A549 (cell line): Measurements from ENCODE around the gene TSPEAR. TPM values are rescaled to one million over a fixed set of nuclear protein-coding genes. Genes with fewer than 3 reads are reported as not detected.

Experiments used
- ATAC-seq, 2 experiments: fragments of 200-7000 bp in 1 of 2; fragments of >200 bp in 1 of 2; cut with Nextera tagmentation in 1 of 2; cut with Tn5 transposase in 1 of 2; 3 replicates each; pipeline versions ENCODE4 v1.8.0 to v1.9.1; 2018 to 2020; ENCODE audit warnings: mild to moderate bottlenecking in 1 of 2, moderate library complexity in 1 of 2
- CTCF ChIA-PET: fragments of 300-600 bp; sonication (Branson Sonifier 250); formaldehyde crosslinking; extraction: SDS; loops from one replicate; lab custom pipeline; 2021; ENCODE audit warnings: antibody characterized with exemption, inconsistent platforms; lab: Yijun Ruan, JAX
- POLR2A ChIA-PET: fragments of 350-600 bp; formaldehyde crosslinking; extraction: SDS; loops from one replicate; lab custom pipeline; 2021; ENCODE audit warnings: antibody characterized with exemption, inconsistent platforms; lab: Yijun Ruan, JAX
- DNase-seq, 2 experiments: peaks; one replicate each; pipeline versions ENCODE4 v3.0.0 to v3.0.0-alpha.2; 2011 to 2016; ENCODE audit warnings: low read depth in 1 of 2, low spot score in 1 of 2
- FAIRE-seq: peaks from 2 replicates; lab custom pipeline; 2011; peaks lifted over from hg19 to GRCh38; lab: Jason Lieb, UNC
- H3K27ac ChIP-seq, 2 experiments: fragments of >200 bp; sonication (Bioruptor Twin); formaldehyde crosslinking; 3 replicates each; pipeline ENCODE4 v1.5.1; 2016 to 2017
- H3K4me1 ChIP-seq: fragments of >200 bp; sonication (Bioruptor Twin); formaldehyde crosslinking; 3 replicates; pipeline ENCODE4 v1.6.1; 2016
- H3K4me2 ChIP-seq: fragments of >200 bp; sonication (Bioruptor Twin); formaldehyde crosslinking; 3 replicates; pipeline ENCODE4 v1.6.1; 2016
- H3K4me3 ChIP-seq: fragments of >200 bp; sonication (Bioruptor Twin); formaldehyde crosslinking; 3 replicates; pipeline ENCODE4 v1.5.1; 2016
- H3K9me3 ChIP-seq: fragments of >200 bp; sonication (Bioruptor Twin); formaldehyde crosslinking; 3 replicates; pipeline ENCODE4 v1.6.1; 2016
- BHLHE40 ChIP-seq: IDR thresholded peaks from 2 replicates; pipeline ENCODE4 v1.6.1; 2012; ENCODE audit warnings: low read depth, low read length, inconsistent platforms
- CBX8 ChIP-seq: fragments of 200-600 bp; sonication (generic); IDR thresholded peaks from 2 replicates; pipeline ENCODE4 v1.6.1; 2016
- EHF ChIP-seq: fragments of 250-450 bp; sonication (Bioruptor Pico); IDR thresholded peaks from 2 replicates; pipeline ENCODE4 v1.5.0; 2020; ENCODE audit warnings: mild to moderate bottlenecking
- EHMT2 ChIP-seq: fragments of 200-600 bp; sonication (generic); IDR thresholded peaks from 2 replicates; pipeline ENCODE4 v1.6.1; 2016; ENCODE audit warnings: antibody characterized with exemption, low read depth, mild to moderate bottlenecking, moderate library complexity
- EP300 ChIP-seq, 2 experiments: fragments of >200 bp; sonication (Bioruptor Twin); formaldehyde crosslinking; IDR thresholded peaks; 2 replicates in 1 of 2; 3 replicates in 1 of 2; pipeline ENCODE4 v1.6.1; 2016 to 2017
- FOSL2 ChIP-seq, 2 experiments: fragments of 450-650 bp in 1 of 2; fragments of >200 bp in 1 of 2; sonication (Bioruptor Twin) in 1 of 2; formaldehyde crosslinking; IDR thresholded peaks; 2 replicates each; pipeline versions ENCODE4 v1.5.0 to v1.6.1; 2016 to 2020; ENCODE audit warnings: mild to moderate bottlenecking in 1 of 2, moderate library complexity in 1 of 2
- GATA3 ChIP-seq: IDR thresholded peaks from 2 replicates; pipeline ENCODE4 v1.6.1; 2012; ENCODE audit warnings: borderline replicate concordance
- HDAC2 ChIP-seq: fragments of 200-600 bp; sonication (generic); IDR thresholded peaks from 2 replicates; pipeline ENCODE4 v1.6.1; 2016
- HEYL ChIP-seq: fragments of 250-450 bp; sonication (Bioruptor Pico); IDR thresholded peaks from 2 replicates; pipeline ENCODE4 v1.8.0; 2021; ENCODE audit warnings: mild to moderate bottlenecking, moderate library complexity
- HOXA7 ChIP-seq: fragments of 250-450 bp; sonication (Bioruptor Pico); IDR thresholded peaks from 2 replicates; pipeline ENCODE4 v1.5.0; 2020; ENCODE audit warnings: mild to moderate bottlenecking, moderate library complexity
- HOXB5 ChIP-seq: fragments of 250-450 bp; sonication (Bioruptor Pico); IDR thresholded peaks from 2 replicates; pipeline ENCODE4 v1.5.0; 2020; ENCODE audit warnings: mild to moderate bottlenecking, moderate library complexity
- KDM5A ChIP-seq: fragments of 200-600 bp; sonication (generic); IDR thresholded peaks from 2 replicates; pipeline ENCODE4 v1.6.1; 2016; ENCODE audit warnings: antibody characterized with exemption, mild to moderate bottlenecking
- MYC ChIP-seq: IDR thresholded peaks from 2 replicates; pipeline ENCODE4 v1.6.1; 2012; ENCODE audit warnings: mild to moderate bottlenecking, inconsistent platforms, low read length, improper control_type of control experiment, borderline replicate concordance
- NFE2L2 ChIP-seq: fragments of 150-350 bp; conservative IDR thresholded peaks from 2 replicates; pipeline ENCODE4 v1.6.1; 2014; ENCODE audit warnings: low read length
- NPAS2 ChIP-seq: fragments of 250-450 bp; sonication (Bioruptor Pico); IDR thresholded peaks from 2 replicates; pipeline ENCODE4 v1.8.0; 2022; ENCODE audit warnings: mild to moderate bottlenecking, moderate library complexity, borderline replicate concordance
- POLR2AphosphoS2 ChIP-seq: conservative IDR thresholded peaks from 2 replicates; pipeline ENCODE4 v1.6.1; 2012; ENCODE audit warnings: low read length, improper control_type of control experiment, inconsistent platforms
- RARB ChIP-seq: fragments of 250-450 bp; sonication (Bioruptor Pico); IDR thresholded peaks from 2 replicates; pipeline ENCODE4 v1.8.0; 2021; ENCODE audit warnings: mild to moderate bottlenecking, moderate library complexity
- RNF2 ChIP-seq: fragments of 200-600 bp; sonication (generic); IDR thresholded peaks from 2 replicates; pipeline ENCODE4 v1.6.1; 2016; ENCODE audit warnings: low read depth, mild to moderate bottlenecking, antibody characterized with exemption, moderate library complexity, borderline replicate concordance
- TFCP2L1 ChIP-seq: fragments of 250-450 bp; sonication (Bioruptor Pico); IDR thresholded peaks from 2 replicates; pipeline ENCODE4 v1.5.0; 2021; ENCODE audit warnings: mild to moderate bottlenecking
- ZNF302 ChIP-seq: fragments of 250-450 bp; sonication (Bioruptor Pico); IDR thresholded peaks from 2 replicates; pipeline ENCODE4 v1.9.0; 2021; ENCODE audit warnings: inconsistent platforms, mild to moderate bottlenecking, moderate library complexity
- WGBS: methylation state at CpG from one replicate; pipeline ENCODE4 v1.1.6; 2017; ENCODE audit errors: missing lambda C conversion rate; 5-methylcytosine and 5-hydroxymethylcytosine counted together
- polyA plus RNA-seq, 4 experiments: library from polyadenylated mRNA; depleted of rRNA in 3 of 4; stranded (reverse); fragments of >200 nt; fragmentation: RNase III in 1 of 4; extraction: RNeasy Plus Mini Kit Qiagen cat#74134 plus additional on column Dnase treatment in 1 of 4; gene quantifications; 2 replicates in 3 of 4; 3 replicates in 1 of 4; pipeline ENCODE4 v1.2.3, GENCODE V29; 2011 to 2017
- TF ChIP-seq, protein P1 (sequence below): IDR thresholded peaks from 2 replicates; pipeline ENCODE4 v1.6.1; 2012
- TF ChIP-seq, protein P2 (sequence below): fragments of >200 bp; sonication (Bioruptor Twin); formaldehyde crosslinking; IDR thresholded peaks from 3 replicates; pipeline ENCODE4 v1.6.1; 2016
- TF ChIP-seq, protein P3 (sequence below): fragments of 450-650 bp; IDR thresholded peaks from 2 replicates; pipeline ENCODE4 v1.6.1; 2014; ENCODE audit warnings: antibody characterized with exemption
- TF ChIP-seq, protein P4 (sequence below): IDR thresholded peaks from 2 replicates; pipeline ENCODE4 v1.6.1; 2012; ENCODE audit warnings: low read depth, borderline replicate concordance
- TF ChIP-seq, protein P5 (sequence below): fragments of >200 bp; sonication (Bioruptor Twin); formaldehyde crosslinking; IDR thresholded peaks from 3 replicates; pipeline ENCODE4 v1.5.1; 2016

The TSPEAR gene
- polyA plus RNA-seq, 2 of the 4 experiments (the other 2 are of a cell fraction), result not detected

DNA sequence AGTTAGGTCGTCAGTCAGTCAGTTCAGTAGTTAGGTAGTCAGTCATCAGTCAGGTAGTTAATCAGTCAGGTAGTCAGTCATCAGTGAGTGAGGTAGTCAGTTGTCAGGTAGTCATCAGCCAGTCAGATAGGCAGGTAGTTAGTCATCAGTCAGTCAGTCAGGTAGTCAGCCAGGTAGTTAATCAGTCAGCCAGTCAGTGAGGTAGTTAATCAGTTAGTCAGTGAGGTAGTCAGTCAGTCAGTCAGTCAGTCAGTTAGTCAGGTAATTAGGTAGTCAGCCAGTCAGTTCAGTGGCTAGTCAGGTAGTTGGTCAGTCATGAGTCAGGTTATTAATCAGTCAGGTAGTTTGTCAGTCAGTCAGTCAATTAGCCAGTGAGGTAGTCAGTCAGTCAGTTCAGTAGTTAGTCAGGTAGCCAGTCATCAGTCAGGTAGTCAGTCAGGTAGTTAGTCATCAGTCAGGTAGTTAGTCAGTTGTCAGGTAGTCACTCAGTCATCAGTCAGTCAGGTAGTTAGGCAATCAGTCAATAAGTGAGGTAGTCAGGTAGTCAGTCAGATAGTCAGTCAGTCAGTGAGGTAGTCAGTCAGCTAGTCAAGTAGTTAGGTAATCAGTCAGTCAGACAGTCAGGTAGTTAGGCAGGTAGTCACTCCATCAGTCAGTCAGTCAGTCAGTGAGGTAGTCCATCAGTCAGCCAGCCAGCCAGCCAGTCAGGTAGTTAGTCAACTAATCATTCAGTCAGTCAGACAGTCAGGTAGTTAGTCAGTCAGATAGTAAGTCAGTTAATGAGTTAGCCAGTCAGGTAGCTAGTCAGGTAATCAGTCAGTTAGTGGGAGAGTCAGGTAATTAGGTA lies 187.6 kb downstream of the TSPEAR start:
- H3K9me3 ChIP-seq, result no peaks in the 10 kb centered on the region
- no peak for DNase-seq
- TF ChIP-seq EHF (CRISPR knock-in tag) (no peak), CBX8 (no peak), EHMT2 (no peak), HOXA7 (CRISPR knock-in tag) (no peak), HOXB5 (CRISPR knock-in tag) (no peak), EP300 (IDR thresholded peaks at IDR 0.05) (no peak), MYC (no peak), RARB (CRISPR knock-in tag) (no peak), KDM5A (no peak), HDAC2 (no peak), POLR2AphosphoS2 (no peak), NFE2L2 (no peak)
- TF ChIP-seq, protein P1, sequence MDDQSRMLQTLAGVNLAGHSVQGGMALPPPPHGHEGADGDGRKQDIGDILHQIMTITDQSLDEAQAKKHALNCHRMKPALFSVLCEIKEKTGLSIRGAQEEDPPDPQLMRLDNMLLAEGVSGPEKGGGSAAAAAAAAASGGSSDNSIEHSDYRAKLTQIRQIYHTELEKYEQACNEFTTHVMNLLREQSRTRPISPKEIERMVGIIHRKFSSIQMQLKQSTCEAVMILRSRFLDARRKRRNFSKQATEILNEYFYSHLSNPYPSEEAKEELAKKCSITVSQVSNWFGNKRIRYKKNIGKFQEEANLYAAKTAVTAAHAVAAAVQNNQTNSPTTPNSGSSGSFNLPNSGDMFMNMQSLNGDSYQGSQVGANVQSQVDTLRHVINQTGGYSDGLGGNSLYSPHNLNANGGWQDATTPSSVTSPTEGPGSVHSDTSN, result no peak
- TF ChIP-seq, protein P2, sequence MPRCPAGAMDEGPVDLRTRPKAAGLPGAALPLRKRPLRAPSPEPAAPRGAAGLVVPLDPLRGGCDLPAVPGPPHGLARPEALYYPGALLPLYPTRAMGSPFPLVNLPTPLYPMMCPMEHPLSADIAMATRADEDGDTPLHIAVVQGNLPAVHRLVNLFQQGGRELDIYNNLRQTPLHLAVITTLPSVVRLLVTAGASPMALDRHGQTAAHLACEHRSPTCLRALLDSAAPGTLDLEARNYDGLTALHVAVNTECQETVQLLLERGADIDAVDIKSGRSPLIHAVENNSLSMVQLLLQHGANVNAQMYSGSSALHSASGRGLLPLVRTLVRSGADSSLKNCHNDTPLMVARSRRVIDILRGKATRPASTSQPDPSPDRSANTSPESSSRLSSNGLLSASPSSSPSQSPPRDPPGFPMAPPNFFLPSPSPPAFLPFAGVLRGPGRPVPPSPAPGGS, result no peak
- TF ChIP-seq, protein P3, sequence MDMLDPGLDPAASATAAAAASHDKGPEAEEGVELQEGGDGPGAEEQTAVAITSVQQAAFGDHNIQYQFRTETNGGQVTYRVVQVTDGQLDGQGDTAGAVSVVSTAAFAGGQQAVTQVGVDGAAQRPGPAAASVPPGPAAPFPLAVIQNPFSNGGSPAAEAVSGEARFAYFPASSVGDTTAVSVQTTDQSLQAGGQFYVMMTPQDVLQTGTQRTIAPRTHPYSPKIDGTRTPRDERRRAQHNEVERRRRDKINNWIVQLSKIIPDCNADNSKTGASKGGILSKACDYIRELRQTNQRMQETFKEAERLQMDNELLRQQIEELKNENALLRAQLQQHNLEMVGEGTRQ, result no peak
- TF ChIP-seq, all 56 proteins: peak for 0
- Histone ChIP-seq H3K4me3 (no peak overlapping the region), H3K27ac (no peak overlapping the region), H3K4me2 (no peak overlapping the region), H3K4me1 (no peaks in the 10 kb centered on the region)
- whole genome bisulfite sequencing, result 0% methylated on average over 1 of the region's 1 CpG
- ATAC-seq (no peak), FAIRE-seq (no peak)
- ChIA-PET CTCF (interaction anchor here (2.2 kb wide), 1 partner anchor 13 kb away, joined by 5 read pairs; no protein-coding TSS in a partner anchor), POLR2A (no interaction called here)

DNA sequence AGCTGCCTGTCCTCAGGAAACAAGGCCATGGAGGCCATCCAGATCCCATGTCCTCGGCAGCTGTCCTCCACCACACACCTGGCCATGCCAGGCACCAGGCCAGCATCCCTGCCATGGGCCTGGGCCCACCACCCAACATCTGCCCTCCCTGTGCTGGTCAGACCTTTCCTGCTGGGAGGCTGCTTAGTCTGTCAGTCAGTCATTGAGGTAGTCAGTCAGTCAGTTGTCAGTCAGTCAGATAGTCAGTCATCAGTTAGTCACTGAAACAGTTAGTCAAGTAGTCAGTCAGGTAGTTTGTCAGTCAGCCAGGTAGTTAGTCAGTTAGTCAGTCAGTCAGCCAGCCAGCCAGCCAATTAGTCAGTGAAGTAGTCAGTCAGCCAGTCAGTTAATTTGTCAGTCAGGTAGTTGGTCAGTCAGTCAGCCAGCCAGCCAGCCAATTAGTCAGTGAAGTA lies 188.6 kb downstream of the TSPEAR start:
- Histone ChIP-seq H3K4me2 (no peak overlapping the region), H3K4me3 (no peak overlapping the region), H3K27ac (no peak overlapping the region), H3K4me1 (no peaks in the 10 kb centered on the region)
- ATAC-seq (no peak), DNase-seq (no peak), FAIRE-seq (no peak)
- ChIA-PET POLR2A (no interaction called here), CTCF (interaction anchor here (1.7 kb wide), 1 partner anchor 12 kb away, joined by 4 read pairs; no protein-coding TSS in a partner anchor)
- TF ChIP-seq HDAC2, result no peak
- TF ChIP-seq CBX8, result no peak
- TF ChIP-seq HEYL (CRISPR knock-in tag), result no peak
- TF ChIP-seq, all 56 proteins: peak for 0
- no CpG with 5 or more reads among the region's 1 CpG for WGBS
- H3K9me3 ChIP-seq, result no peaks in the 10 kb centered on the region

DNA sequence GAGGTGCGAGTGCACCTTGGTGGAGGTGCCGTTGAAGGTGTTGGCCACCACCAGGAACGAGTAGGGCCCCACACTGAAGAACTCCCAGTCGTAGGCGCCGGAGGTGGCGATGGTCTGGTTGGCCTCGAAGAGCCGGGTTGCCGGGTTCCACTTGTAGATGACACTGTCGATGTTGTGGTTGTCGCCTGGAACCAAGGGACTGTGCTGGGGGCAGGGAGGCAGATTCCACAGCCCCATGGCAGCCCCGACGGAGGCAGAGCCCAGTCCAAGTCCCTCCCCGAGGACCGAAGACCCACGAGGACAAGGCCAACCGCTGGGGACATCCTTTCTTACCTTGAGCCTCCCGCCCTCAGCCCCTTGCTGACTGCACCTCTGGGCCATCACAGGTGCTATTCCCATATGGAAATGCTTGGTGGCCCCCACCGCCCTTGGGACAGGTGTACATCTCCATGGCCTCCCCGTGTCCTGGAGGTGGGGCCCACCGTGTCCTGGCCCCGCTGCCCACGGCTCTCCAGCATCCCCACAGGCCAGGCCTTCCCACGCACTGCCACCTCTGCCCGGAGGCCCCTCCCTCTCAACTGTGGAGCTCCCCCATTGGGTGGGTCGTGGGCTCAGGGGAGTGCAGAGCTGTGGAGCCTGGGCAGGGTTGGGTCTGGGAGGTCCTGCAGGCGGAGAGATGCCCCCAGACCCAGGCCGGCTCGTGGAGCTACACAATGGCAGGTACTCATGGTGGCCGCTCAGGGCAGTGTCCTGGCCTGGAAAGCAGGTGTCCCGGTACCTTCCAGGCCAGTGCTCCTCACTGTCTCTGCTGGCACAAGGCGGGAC lies 189.2 kb downstream of the TSPEAR start:
- TF ChIP-seq GATA3, result no peak
- no peak for TF ChIP-seq RNF2
- TF ChIP-seq ZNF302, result no peak
- no peak for TF ChIP-seq NPAS2
- TF ChIP-seq, protein P4, sequence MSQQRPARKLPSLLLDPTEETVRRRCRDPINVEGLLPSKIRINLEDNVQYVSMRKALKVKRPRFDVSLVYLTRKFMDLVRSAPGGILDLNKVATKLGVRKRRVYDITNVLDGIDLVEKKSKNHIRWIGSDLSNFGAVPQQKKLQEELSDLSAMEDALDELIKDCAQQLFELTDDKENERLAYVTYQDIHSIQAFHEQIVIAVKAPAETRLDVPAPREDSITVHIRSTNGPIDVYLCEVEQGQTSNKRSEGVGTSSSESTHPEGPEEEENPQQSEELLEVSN, result no peak
- no peak for TF ChIP-seq RARB (CRISPR knock-in tag)
- no peak for TF ChIP-seq TFCP2L1
- TF ChIP-seq FOSL2 (IDR thresholded peaks at IDR 0.05), result no peak
- TF ChIP-seq FOSL2 (CRISPR knock-in tag; IDR thresholded peaks at IDR 0.05), result no peak
- TF ChIP-seq, protein P5, sequence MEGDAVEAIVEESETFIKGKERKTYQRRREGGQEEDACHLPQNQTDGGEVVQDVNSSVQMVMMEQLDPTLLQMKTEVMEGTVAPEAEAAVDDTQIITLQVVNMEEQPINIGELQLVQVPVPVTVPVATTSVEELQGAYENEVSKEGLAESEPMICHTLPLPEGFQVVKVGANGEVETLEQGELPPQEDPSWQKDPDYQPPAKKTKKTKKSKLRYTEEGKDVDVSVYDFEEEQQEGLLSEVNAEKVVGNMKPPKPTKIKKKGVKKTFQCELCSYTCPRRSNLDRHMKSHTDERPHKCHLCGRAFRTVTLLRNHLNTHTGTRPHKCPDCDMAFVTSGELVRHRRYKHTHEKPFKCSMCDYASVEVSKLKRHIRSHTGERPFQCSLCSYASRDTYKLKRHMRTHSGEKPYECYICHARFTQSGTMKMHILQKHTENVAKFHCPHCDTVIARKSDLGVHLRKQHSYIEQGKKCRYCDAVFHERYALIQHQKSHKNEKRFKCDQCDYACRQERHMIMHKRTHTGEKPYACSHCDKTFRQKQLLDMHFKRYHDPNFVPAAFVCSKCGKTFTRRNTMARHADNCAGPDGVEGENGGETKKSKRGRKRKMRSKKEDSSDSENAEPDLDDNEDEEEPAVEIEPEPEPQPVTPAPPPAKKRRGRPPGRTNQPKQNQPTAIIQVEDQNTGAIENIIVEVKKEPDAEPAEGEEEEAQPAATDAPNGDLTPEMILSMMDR, result no peak
- TF ChIP-seq HOXB5 (CRISPR knock-in tag), result no peak
- TF ChIP-seq BHLHE40, result no peak
- WGBS, result 77% methylated on average over 25 of the region's 33 CpGs
- CTCF ChIA-PET, result interaction anchor here (1.7 kb wide), 1 partner anchor 12 kb away, joined by 4 read pairs; no protein-coding TSS in a partner anchor
- POLR2A ChIA-PET, result no interaction called here
- no peak for DNase-seq
- ATAC-seq, result peak; percentile 46 to 56; a peak in 4 of 6 replicates
- no peak overlapping the region for H3K4me3 ChIP-seq
- no peak overlapping the region for H3K4me2 ChIP-seq
- H3K27ac ChIP-seq, result no peak overlapping the region
- no peaks in the 10 kb centered on the region for H3K9me3 ChIP-seq
- no peaks in the 10 kb centered on the region for H3K4me1 ChIP-seq
- no peak for FAIRE-seq
